ENCODE results near the gene RTN4RL1. TPM values are rescaled to one million over a fixed set of nuclear protein-coding genes. Genes with fewer than 3 reads are reported as not detected.

The RTN4RL1 gene
- total RNA-seq, 1 donor from 2014 or later = not detected

DNA sequence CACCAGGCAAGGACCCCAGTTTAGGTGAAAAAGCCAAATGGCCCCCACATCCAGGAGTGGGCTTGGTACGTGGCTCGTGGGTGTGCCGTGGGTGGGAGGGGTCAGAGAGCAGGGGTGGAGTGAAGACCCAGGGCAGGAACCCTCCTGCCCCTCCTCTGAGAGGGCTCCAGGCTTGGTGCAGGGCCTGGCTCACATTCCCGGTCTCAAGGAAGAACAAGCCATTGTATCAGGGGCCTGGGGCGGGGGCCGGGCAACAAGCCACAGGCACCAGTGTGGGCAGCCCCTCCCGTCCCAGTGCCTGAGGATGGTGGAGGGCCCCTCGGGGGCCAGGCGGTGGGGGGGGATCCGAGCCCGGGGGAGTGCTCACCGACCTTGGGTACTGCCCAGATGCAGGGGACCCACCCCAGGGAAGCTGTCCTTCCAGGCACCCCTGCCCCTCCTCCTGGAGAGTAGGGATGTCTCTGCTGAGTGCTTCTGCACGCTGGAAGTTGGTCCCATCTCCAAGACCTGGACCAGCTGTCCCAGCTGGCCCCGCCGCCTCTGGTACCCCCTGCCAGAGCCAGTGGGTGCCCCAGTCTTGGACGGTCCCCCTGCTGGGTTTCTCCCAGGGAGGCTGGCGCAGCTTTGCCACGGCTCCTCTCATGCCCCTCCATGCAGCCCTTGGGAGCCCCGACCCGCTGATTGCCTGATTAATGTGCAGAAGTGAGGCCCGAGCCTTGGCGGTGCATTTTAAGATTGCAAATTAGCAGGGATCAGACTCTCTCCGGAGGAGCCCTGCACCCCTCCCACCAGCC, 83.7 kb downstream of the RTN4RL1 start:
- H3K36me3 Mint-ChIP-seq (ENCODE audit: low read depth, unreplicated experiment) = no peaks in the 10 kb centered on the region
- H3K27me3 Mint-ChIP-seq (ENCODE audit: unreplicated experiment) = peaks cover 7% of the 10 kb centered on the region
- no peak overlapping the region for H3K4me3 Mint-ChIP-seq (ENCODE audit: unreplicated experiment)
- no peak overlapping the region for H3K27ac Mint-ChIP-seq (ENCODE audit: unreplicated experiment)
- DNase-seq (ENCODE audit: low spot score) = no peak
- no peaks in the 10 kb centered on the region for H3K4me1 Mint-ChIP-seq (ENCODE audit: unreplicated experiment)
- H3K9me3 Mint-ChIP-seq (ENCODE audit: unreplicated experiment) = no peaks in the 10 kb centered on the region
- TF ChIP-seq, protein P1, sequence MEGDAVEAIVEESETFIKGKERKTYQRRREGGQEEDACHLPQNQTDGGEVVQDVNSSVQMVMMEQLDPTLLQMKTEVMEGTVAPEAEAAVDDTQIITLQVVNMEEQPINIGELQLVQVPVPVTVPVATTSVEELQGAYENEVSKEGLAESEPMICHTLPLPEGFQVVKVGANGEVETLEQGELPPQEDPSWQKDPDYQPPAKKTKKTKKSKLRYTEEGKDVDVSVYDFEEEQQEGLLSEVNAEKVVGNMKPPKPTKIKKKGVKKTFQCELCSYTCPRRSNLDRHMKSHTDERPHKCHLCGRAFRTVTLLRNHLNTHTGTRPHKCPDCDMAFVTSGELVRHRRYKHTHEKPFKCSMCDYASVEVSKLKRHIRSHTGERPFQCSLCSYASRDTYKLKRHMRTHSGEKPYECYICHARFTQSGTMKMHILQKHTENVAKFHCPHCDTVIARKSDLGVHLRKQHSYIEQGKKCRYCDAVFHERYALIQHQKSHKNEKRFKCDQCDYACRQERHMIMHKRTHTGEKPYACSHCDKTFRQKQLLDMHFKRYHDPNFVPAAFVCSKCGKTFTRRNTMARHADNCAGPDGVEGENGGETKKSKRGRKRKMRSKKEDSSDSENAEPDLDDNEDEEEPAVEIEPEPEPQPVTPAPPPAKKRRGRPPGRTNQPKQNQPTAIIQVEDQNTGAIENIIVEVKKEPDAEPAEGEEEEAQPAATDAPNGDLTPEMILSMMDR (IDR thresholded peaks at IDR 0.05; ENCODE audit: unreplicated experiment) = no peak

DNA sequence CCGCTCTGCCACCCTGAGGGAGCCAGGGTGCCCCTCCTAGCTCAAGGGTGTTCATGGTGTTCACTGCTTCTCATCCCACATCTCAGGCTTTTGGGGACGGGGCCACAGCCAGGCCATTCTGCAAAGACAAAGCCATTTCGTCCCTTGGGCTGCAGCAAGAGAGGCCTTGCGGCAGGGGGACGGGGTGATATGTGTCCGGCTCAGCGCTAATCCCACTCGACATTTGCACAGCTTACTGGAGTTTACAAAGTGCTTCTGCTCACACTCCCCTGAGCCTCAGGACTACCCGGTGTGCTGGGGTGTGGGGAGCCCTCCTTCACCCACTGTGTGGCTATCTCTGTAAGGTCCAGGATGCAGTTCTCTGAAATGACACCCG, 84.3 kb downstream of the RTN4RL1 start:
- TF ChIP-seq, protein P1 (IDR thresholded peaks at IDR 0.05; ENCODE audit: unreplicated experiment) = no peak
- DNase-seq (ENCODE audit: low spot score) = no peak
- Mint-ChIP-seq H3K27ac (ENCODE audit: unreplicated experiment) (no peak overlapping the region), H3K4me1 (ENCODE audit: unreplicated experiment) (no peaks in the 10 kb centered on the region), H3K9me3 (ENCODE audit: unreplicated experiment) (no peaks in the 10 kb centered on the region), H3K4me3 (ENCODE audit: unreplicated experiment) (no peak overlapping the region), H3K27me3 (ENCODE audit: unreplicated experiment) (peaks cover 4% of the 10 kb centered on the region), H3K36me3 (ENCODE audit: low read depth, unreplicated experiment) (no peaks in the 10 kb centered on the region)

DNA sequence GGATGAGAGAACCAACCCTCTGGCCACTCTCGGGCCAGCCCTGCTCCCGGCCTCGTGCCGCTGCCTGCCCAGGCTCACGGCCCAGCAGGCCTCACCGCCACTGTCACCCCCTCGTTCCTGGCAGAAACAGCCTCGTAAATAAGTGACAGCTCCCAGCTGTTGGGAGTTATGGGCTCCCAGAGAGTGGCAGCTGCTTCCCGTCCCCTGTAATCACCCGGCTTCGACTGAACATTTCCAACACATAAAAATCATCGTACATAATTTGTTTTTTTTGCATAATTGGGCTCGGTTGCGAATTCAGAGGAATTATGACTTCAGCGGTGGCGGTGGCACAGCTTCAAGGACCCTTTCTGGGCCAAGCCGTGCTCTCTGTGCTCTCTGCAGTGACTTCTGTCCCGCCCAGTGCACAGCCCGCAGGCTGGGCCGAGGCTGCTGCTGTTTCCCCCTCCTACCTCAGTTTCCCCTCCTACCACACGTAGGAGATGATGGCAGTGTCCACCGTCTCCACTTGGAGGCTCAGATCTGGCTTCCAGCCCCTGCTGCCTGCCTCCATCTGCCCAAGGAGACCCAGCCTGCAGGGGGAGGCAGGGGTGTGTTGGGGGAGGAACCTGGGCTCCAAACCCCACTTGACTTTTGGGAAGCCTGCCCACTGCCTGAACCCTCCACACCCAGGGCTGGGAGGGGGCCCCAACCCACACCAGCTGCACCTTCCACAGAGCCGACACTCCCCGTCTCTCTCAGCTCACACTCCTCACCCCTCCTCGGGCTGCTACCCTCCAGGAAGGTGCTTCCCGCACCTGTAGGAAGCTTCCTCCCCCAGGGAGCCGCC, 84.9 kb downstream of the RTN4RL1 start:
- Mint-ChIP-seq H3K27me3 (ENCODE audit: unreplicated experiment) (no peaks in the 10 kb centered on the region), H3K9me3 (ENCODE audit: unreplicated experiment) (no peaks in the 10 kb centered on the region), H3K4me3 (ENCODE audit: unreplicated experiment) (no peak overlapping the region), H3K4me1 (ENCODE audit: unreplicated experiment) (no peaks in the 10 kb centered on the region), H3K27ac (ENCODE audit: unreplicated experiment) (no peak overlapping the region), H3K36me3 (ENCODE audit: low read depth, unreplicated experiment) (no peaks in the 10 kb centered on the region)
- DNase-seq (ENCODE audit: low spot score) = no peak
- TF ChIP-seq, protein P1 (IDR thresholded peaks at IDR 0.05; ENCODE audit: unreplicated experiment) = no peak

DNA sequence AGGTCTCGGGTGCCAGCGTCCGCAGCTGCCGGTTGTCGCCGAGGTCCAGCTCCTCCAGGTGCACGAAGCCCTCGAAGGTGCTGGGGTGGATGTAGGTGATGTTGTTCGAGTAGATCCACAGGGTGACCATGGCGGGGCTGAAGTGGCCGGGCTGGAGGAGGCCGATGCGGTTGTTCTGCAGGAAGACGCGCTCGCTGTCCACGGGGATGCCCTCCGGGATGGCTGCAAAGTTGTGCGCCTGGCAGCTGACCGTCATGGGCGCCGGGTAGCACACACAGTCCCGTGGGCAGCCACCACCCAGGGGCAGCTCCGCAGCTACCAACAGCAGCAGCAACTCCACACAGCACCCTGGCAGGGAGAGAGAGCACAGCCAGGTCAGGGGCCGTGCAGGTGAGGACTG, 87.7 kb downstream of the RTN4RL1 start:
- H3K4me3 Mint-ChIP-seq (ENCODE audit: unreplicated experiment) = no peak overlapping the region
- H3K9me3 Mint-ChIP-seq (ENCODE audit: unreplicated experiment) = no peaks in the 10 kb centered on the region
- H3K27ac Mint-ChIP-seq (ENCODE audit: unreplicated experiment) = no peak overlapping the region
- H3K36me3 Mint-ChIP-seq (ENCODE audit: low read depth, unreplicated experiment) = no peaks in the 10 kb centered on the region
- H3K27me3 Mint-ChIP-seq (ENCODE audit: unreplicated experiment) = no peaks in the 10 kb centered on the region
- TF ChIP-seq, protein P1 (IDR thresholded peaks at IDR 0.05; ENCODE audit: unreplicated experiment) = no peak
- DNase-seq (ENCODE audit: low spot score) = no peak
- no peaks in the 10 kb centered on the region for H3K4me1 Mint-ChIP-seq (ENCODE audit: unreplicated experiment)

DNA sequence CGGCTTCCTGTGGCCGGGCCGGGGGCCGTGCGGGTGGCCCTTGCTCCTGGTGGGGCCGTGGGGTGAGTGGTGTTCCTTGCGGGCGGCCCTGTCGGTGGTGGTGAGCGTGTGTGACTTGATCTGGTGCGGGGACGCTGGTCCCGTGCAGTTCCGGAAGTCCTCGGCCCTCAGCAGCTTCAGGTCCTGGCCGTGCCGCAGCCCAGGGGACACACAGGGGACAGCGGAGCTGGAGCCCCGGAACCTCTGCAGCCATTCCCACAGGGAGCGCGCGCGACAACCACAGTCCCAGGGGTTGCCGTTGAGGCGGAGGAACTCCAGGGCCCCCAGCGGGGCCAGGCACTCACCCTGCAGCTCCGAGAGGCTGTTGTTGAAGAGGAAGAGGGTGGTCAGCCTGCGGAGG, 88.4 kb downstream of the RTN4RL1 start:
- H3K27me3 Mint-ChIP-seq (ENCODE audit: unreplicated experiment) = no peaks in the 10 kb centered on the region
- no peak for DNase-seq (ENCODE audit: low spot score)
- H3K9me3 Mint-ChIP-seq (ENCODE audit: unreplicated experiment) = no peaks in the 10 kb centered on the region
- no peaks in the 10 kb centered on the region for H3K4me1 Mint-ChIP-seq (ENCODE audit: unreplicated experiment)
- TF ChIP-seq, protein P1 (IDR thresholded peaks at IDR 0.05; ENCODE audit: unreplicated experiment) = no peak
- H3K36me3 Mint-ChIP-seq (ENCODE audit: low read depth, unreplicated experiment) = no peaks in the 10 kb centered on the region
- no peak overlapping the region for H3K27ac Mint-ChIP-seq (ENCODE audit: unreplicated experiment)
- H3K4me3 Mint-ChIP-seq (ENCODE audit: unreplicated experiment) = no peak overlapping the region

Measured in endothelial cell (in vitro differentiated cells).